SK-N-MC (cell line): Measurements from ENCODE around the gene ZCCHC14.

ENCODE experiments used
- EZH2 ChIP-seq: fragments of 200-600 bp; sonication (generic); IDR thresholded peaks from one replicate; pipeline ENCODE4 v1.6.1; 2017; ENCODE audit warnings: antibody characterized with exemption
- POLR2AphosphoS5 ChIP-seq: IDR thresholded peaks from 2 replicates; pipeline ENCODE4 v1.6.1; 2012; ENCODE audit warnings: mild to moderate bottlenecking, low read depth, low read length, borderline replicate concordance

DNA sequence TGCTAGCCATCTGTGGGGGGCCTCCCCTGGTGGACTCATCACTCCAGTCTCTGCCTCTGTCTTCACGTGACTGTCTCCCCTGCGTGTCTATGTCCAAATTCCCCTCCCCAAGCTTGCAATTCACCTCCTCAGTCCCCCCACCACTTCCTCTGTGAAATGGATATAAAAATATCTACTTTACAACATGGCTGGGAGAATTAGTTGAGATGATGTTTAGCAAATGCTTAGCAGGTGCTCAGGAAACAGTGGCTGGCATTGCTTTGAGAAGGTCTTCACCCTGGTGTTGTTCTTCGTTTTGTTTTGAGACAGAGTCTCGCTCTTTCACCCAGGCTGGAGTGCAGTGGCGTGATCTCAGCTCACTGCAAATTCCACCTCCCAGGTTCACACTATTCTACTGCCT, 8.3 kb upstream of the ZCCHC14 start:
- TF ChIP-seq EZH2 = no peak
- no peak for TF ChIP-seq POLR2AphosphoS5
